Gastrocnemius medialis (tissue), 4 donors: ENCODE data around the gene JCAD. TPM values are rescaled to one million over a fixed set of nuclear protein-coding genes. Genes with fewer than 3 reads are reported as not detected.

Experiments used
- ATAC-seq, 2 donors: fragments of 150-250 bp; one replicate each; pipeline ENCODE4 v1.9.1; 2016
- DNase-seq, 2 donors: peaks; one replicate each; pipeline ENCODE4 v3.0.0-alpha.2; 2019
- H3K27ac ChIP-seq, 4 donors: fragments of 200-600 bp; sonication (generic); 1 replicate in 1 of 4; 2 replicates in 3 of 4; pipeline ENCODE4 v1.5.1; 2016 to 2018; ENCODE audit warnings: mild to moderate bottlenecking in 2 of 4, moderate library complexity in 1 of 4
- H3K27me3 ChIP-seq, 3 donors: fragments of 200-600 bp; sonication (generic) in 2 of 3; 1 replicate in 1 of 3; 2 replicates in 2 of 3; pipeline versions ENCODE4 v1.5.1 to v1.6.0; 2016 to 2019; ENCODE audit warnings: mild to moderate bottlenecking in 1 of 3, moderate library complexity in 1 of 3
- H3K36me3 ChIP-seq, 2 donors: fragments of 200-600 bp; sonication (generic) in 1 of 2; one replicate each; pipeline ENCODE4 v1.5.1; 2017 to 2018
- H3K4me1 ChIP-seq, 2 donors: fragments of 200-600 bp; sonication (generic) in 1 of 2; one replicate each; pipeline ENCODE4 v1.5.1; 2016 to 2017; ENCODE audit warnings: mild to moderate bottlenecking in 2 of 2
- H3K4me3 ChIP-seq, 4 donors: fragments of 200-600 bp; sonication (generic) in 3 of 4; 1 replicate in 1 of 4; 2 replicates in 3 of 4; pipeline ENCODE4 v1.5.1; 2016 to 2019; ENCODE audit warnings: mild to moderate bottlenecking in 2 of 4
- H3K9me3 ChIP-seq, 3 donors: fragments of 200-600 bp; sonication (generic) in 2 of 3; 1 replicate in 1 of 3; 2 replicates in 2 of 3; pipeline ENCODE4 v1.5.1; 2016 to 2019
- POLR2A ChIP-seq, 2 donors: fragments of 450-650 bp; IDR thresholded peaks; one replicate each; pipeline ENCODE4 v1.6.1; 2017; ENCODE audit warnings: antibody characterized with exemption in 2 of 2, mild to moderate bottlenecking in 2 of 2, moderate library complexity in 2 of 2
- in situ Hi-C, 4 donors: fragments of 200-750 bp; cut with MboI; loops; one replicate each; pipeline versions ENCODE4 v1.15.0 to v1.8.0; 2017; ENCODE audit warnings: low sequenced_read_pairs in 4 of 4
- intact Hi-C: fragments of 100-400 bp; cut with DNase I; formaldehyde crosslinking; loops from one replicate; pipeline ENCODE4 v1.15.1; 2023; ENCODE audit warnings: low total_unique reads
- total RNA-seq, 4 donors: library from RNA; depleted of rRNA; stranded (reverse); fragments of >200 nt; gene quantifications; one replicate each; pipeline versions ENCODE4 v1.1.0 to v1.2.3, GENCODE V29; 2016
- TF ChIP-seq, protein P1 (sequence below), 5 experiments: fragments of 450-650 bp in 3 of 5; fragments of 200-600 bp in 2 of 5; sonication (generic) in 2 of 5; IDR thresholded peaks in 4 of 5; conservative IDR thresholded peaks in 1 of 5; 1 replicate in 4 of 5; 2 replicates in 1 of 5; pipeline ENCODE4 v1.5.1; 2016 to 2019; ENCODE audit warnings: antibody characterized with exemption in 5 of 5, mild to moderate bottlenecking in 3 of 5, moderate library complexity in 3 of 5

Gene JCAD
- total RNA-seq, 4 donors from 2014 or later: 6.0 to 12.1 (median 6.5) TPM

DNA sequence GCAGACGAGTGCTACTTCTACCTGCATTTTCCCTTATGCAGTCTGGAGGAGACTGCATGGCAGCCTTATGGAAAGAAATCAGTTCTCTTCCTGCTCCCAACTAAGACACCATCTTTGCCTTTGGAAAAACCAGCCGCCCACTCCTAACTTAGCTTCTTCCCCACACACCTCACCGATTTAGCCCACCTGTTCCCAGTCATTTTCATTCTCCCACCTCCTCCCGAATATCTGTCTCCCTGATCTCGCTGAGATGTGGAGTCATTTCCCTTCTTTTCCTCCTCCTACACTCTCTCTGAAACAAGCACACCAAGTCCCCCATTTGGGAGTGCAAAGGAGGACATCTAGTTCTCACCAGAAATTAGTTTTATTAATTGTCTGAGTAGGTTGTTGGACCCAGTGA is 35.2 kb upstream of the JCAD start:
- in situ Hi-C loops (no loop called here), intact Hi-C loops (no loop called here)
- H3K4me1 ChIP-seq: no peaks in the 10 kb centered on the region
- H3K36me3 ChIP-seq: no peaks in the 10 kb centered on the region
- no peak overlapping the region for H3K27ac ChIP-seq
- H3K4me3 ChIP-seq: no peak overlapping the region
- no peaks in the 10 kb centered on the region for H3K9me3 ChIP-seq
- DNase-seq (no peak), ATAC-seq (no peak)
- H3K27me3 ChIP-seq: no peaks in the 10 kb centered on the region
- TF ChIP-seq POLR2A (IDR thresholded peaks at IDR 0.05): no peak
- TF ChIP-seq, protein P1, sequence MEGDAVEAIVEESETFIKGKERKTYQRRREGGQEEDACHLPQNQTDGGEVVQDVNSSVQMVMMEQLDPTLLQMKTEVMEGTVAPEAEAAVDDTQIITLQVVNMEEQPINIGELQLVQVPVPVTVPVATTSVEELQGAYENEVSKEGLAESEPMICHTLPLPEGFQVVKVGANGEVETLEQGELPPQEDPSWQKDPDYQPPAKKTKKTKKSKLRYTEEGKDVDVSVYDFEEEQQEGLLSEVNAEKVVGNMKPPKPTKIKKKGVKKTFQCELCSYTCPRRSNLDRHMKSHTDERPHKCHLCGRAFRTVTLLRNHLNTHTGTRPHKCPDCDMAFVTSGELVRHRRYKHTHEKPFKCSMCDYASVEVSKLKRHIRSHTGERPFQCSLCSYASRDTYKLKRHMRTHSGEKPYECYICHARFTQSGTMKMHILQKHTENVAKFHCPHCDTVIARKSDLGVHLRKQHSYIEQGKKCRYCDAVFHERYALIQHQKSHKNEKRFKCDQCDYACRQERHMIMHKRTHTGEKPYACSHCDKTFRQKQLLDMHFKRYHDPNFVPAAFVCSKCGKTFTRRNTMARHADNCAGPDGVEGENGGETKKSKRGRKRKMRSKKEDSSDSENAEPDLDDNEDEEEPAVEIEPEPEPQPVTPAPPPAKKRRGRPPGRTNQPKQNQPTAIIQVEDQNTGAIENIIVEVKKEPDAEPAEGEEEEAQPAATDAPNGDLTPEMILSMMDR (IDR thresholded peaks at IDR 0.05 in 4 of 5, conservative IDR thresholded peaks at IDR 0.05 in 1 of 5): no peak

DNA sequence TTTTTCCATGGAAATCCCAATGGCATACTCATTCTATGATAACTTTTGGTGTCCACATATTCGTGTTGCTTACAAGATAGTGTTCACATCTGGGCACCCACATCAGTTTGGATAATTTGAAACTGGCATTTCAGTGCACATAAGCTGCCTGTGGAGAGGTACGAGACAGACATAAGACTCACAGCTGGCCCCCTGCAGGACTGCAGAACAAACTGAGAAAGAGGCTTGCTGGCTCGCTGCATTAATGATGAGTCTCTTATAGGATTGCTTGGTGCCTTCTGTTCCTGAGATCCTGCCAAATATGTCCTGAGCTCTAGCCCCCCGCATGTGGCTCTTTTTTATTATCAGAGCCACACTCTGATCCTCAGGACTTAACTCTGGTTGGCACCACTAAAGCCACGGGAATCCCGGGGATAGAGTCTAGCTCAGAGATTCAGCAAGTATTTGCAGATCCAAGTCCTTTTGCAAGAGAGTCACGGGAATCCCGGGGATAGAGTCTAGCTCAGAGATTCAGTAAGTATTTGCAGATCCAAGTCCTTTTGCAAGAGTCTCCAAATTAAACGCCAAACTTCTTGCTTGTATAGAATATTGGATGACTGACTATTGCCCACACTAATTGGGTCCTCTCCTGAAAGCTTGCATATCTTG is 34.0 kb upstream of the JCAD start:
- Histone ChIP-seq H3K36me3 (no peaks in the 10 kb centered on the region), H3K4me1 (no peaks in the 10 kb centered on the region), H3K27ac (no peak overlapping the region), H3K4me3 (no peak overlapping the region), H3K27me3 (no peaks in the 10 kb centered on the region), H3K9me3 (no peaks in the 10 kb centered on the region)
- intact Hi-C loops: no loop called here
- ATAC-seq (no peak), DNase-seq (no peak)
- in situ Hi-C loops: no loop called here
- TF ChIP-seq, protein P1 (IDR thresholded peaks at IDR 0.05 in 4 of 5, conservative IDR thresholded peaks at IDR 0.05 in 1 of 5): no peak
- no peak for TF ChIP-seq POLR2A (IDR thresholded peaks at IDR 0.05)

DNA sequence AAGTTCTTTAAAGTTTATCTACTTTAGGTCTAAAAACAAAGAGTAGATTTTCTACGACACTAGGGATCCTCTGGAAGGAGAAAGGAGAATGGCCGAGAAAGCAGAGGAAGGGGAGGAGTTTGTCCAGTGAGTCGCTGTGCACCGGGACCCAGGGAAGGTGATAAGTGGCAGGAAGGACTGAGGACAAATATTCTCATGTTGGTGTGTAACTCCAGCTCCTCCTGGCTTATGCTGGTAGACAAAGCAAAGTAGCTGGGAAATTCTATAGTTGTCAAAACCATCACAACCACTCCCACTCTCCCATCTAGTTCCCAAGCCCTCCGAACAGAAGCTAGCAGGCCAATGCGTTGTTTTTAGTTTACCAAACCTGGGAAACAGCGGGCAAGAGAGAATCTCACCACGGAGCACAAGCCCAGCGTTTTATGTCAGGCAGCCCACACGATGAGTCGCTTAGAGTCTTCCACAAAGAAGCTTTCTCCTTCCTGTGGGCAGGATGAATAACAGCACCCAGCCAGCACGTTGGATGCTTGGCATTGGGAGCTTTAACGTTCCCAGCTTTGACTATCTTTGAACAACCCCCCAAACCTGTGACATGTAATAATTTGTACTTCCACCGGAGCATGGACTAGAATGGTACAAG is 32.9 kb upstream of the JCAD start:
- DNase-seq (no peak), ATAC-seq (no peak)
- intact Hi-C loops (no loop called here), in situ Hi-C loops (no loop called here)
- TF ChIP-seq POLR2A (IDR thresholded peaks at IDR 0.05): no peak
- TF ChIP-seq, protein P1 (IDR thresholded peaks at IDR 0.05 in 4 of 5, conservative IDR thresholded peaks at IDR 0.05 in 1 of 5): no peak
- Histone ChIP-seq H3K36me3 (no peaks in the 10 kb centered on the region), H3K27ac (no peak overlapping the region), H3K27me3 (no peaks in the 10 kb centered on the region), H3K4me1 (no peaks in the 10 kb centered on the region), H3K9me3 (no peaks in the 10 kb centered on the region), H3K4me3 (no peak overlapping the region)

DNA sequence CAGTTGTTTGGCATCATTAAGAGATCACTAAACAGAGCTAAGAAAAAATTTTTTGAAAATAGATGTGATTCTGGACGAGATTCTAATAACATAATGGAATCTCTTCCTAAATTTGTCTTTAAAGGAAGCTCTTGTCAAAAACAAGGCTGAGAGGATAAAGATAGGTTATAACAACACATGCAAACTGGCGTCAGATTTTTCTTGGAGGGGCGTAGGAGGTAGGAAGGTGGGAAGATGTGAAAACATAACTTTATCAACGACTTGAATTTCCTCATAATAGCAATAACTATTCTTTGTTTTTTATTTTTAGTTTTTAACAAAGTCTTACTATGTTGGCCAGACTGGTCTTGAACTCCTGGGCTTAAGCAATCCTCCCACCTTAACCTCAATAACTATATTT is 31.8 kb upstream of the JCAD start:
- H3K27me3 ChIP-seq: no peaks in the 10 kb centered on the region
- no peaks in the 10 kb centered on the region for H3K36me3 ChIP-seq
- H3K27ac ChIP-seq: no peak overlapping the region
- DNase-seq: no peak
- no peak overlapping the region for H3K4me3 ChIP-seq
- intact Hi-C loops: no loop called here
- in situ Hi-C loops: no loop called here
- no peaks in the 10 kb centered on the region for H3K9me3 ChIP-seq
- ATAC-seq: no peak
- H3K4me1 ChIP-seq: no peaks in the 10 kb centered on the region
- no peak for TF ChIP-seq POLR2A (IDR thresholded peaks at IDR 0.05)
- TF ChIP-seq, protein P1 (IDR thresholded peaks at IDR 0.05 in 4 of 5, conservative IDR thresholded peaks at IDR 0.05 in 1 of 5): no peak
